Left colon (tissue), 2 donors: ENCODE measurements around the gene EBI3. TPM values are rescaled to one million over a fixed set of nuclear protein-coding genes. Genes with fewer than 3 reads are reported as not detected.

Experiments
- total RNA-seq, 2 donors: library from RNA; stranded (reverse); fragmentation: NEBNext Ultra II Directional; extraction: Animal tissue kit (Norgen Biotek cat#: 25700); gene quantifications; one replicate each; pipeline ENCODE4 v1.2.1, GENCODE V29; 2021
- donor health status: DM: no; HTN: no; CAD: no.
- donor health status: DM: yes; HTN: yes; CAD: no.

Gene EBI3
- total RNA-seq, 2 donors from 2014 or later, result 0.40 to 2.6 TPM

Other genes starting within 250 kb of the EBI3 start
- 1,000 to 10,000 TPM; 1,955 to 2,053 TPM for gene EEF2, start 244.1 kb upstream of the EBI3 start, total RNA-seq
- 10 to 100 TPM; 25.1 to 27.7 TPM for gene PIAS4, start 221.8 kb upstream of the EBI3 start, total RNA-seq
- gene ZBTB7A, start 162.6 kb upstream of the EBI3 start, total RNA-seq, result 100 to 1,000 TPM; 110 to 124 TPM
- 100 to 1,000 TPM; 208 to 229 TPM for gene MAP2K2, start 105.4 kb upstream of the EBI3 start, total RNA-seq
- gene CREB3L3, start 75.9 kb upstream of the EBI3 start, total RNA-seq, result 1 to 10 TPM; 6.7 to 7.0 TPM
- 100 to 1,000 TPM in 1 of 2 donors, 10 to 100 TPM in 1; 96.1 to 149 TPM for gene SIRT6, start 47.0 kb upstream of the EBI3 start, total RNA-seq
- gene ANKRD24, start 46.8 kb upstream of the EBI3 start, total RNA-seq, result 1 to 10 TPM; 1.0 to 1.1 TPM
- 10 to 100 TPM; 17.8 to 18.1 TPM for gene YJU2, start 17.6 kb downstream of the EBI3 start, total RNA-seq
- 10 to 100 TPM; 23.6 to 25.0 TPM for gene SHD, start 49.7 kb downstream of the EBI3 start, total RNA-seq
- 1 to 10 TPM in 1 of 2 donors, under 1 TPM in 1; 0.85 to 2.1 TPM for gene TMIGD2, start 72.9 kb downstream of the EBI3 start, total RNA-seq
- gene FSD1, start 75.1 kb downstream of the EBI3 start, total RNA-seq, result 1 to 10 TPM in 1 of 2 donors, under 1 TPM in 1; 0.95 to 1.1 TPM
- gene STAP2, start 109.3 kb downstream of the EBI3 start, total RNA-seq, result 100 to 1,000 TPM; 222 to 249 TPM
- gene MPND, start 114.0 kb downstream of the EBI3 start, total RNA-seq, result 10 to 100 TPM; 77.3 to 84.6 TPM
- 10 to 100 TPM; 42.3 to 44.4 TPM for gene SH3GL1, start 171.0 kb downstream of the EBI3 start, total RNA-seq
- gene CHAF1A, start 173.1 kb downstream of the EBI3 start, total RNA-seq, result 10 to 100 TPM in 1 of 2 donors, 1 to 10 TPM in 1; 10.0 to 15.5 TPM
- gene UBXN6, start 228.3 kb downstream of the EBI3 start, total RNA-seq, result 100 to 1,000 TPM in 1 of 2 donors, 10 to 100 TPM in 1; 90.4 to 104 TPM
- 10 to 100 TPM; 29.9 to 39.3 TPM for gene HDGFL2, start 242.8 kb downstream of the EBI3 start, total RNA-seq